CD4-positive, alpha-beta T cell treated with Interleukin-4 for 1 hour (primary cell): Measurements from ENCODE around the gene TLE2.
A peak's percentile ranks its signal among the peaks of the same experiment; 100 is the strongest.
"Not testable (repeated sequence)": the region's sequence is repeated elsewhere in the genome, so short reads cannot be mapped to it uniquely, and the experiment has no call there.

ENCODE experiments used
- DNase-seq, 2 donors: peaks; one replicate each; pipeline ENCODE4 v3.0.0-alpha.2; 2020 to 2022

The TLE2 gene

GRCh38 chr19:3012621-3013262 is 16.3 kb downstream of the TLE2 start:
- DNase-seq = no peak

- not testable (repeated sequence) for DNase-seq
These were observed 17.0 kb downstream of the TLE2 start for GRCh38 chr19:3012059-3012458.

- no peak for DNase-seq
These were observed 18.2 kb downstream of the TLE2 start for GRCh38 chr19:3010871-3011270.

- DNase-seq = no peak
These were observed 20.1 kb downstream of the TLE2 start for GRCh38 chr19:3008994-3009393.

- DNase-seq = no peak
These were observed 21.1 kb downstream of the TLE2 start for GRCh38 chr19:3007975-3008374.

- peak; percentile 27 to 29 for DNase-seq
These were observed 22.9 kb downstream of the TLE2 start for GRCh38 chr19:3006075-3006767.

- no peak for DNase-seq
These were observed 23.7 kb downstream of the TLE2 start for GRCh38 chr19:3005345-3005744.

- no peak for DNase-seq
These were observed 24.6 kb downstream of the TLE2 start for GRCh38 chr19:3004522-3004921.

GRCh38 chr19:3003046-3003445 is 26.0 kb downstream of the TLE2 start:
- DNase-seq = no peak

- no peak for DNase-seq
These were observed 27.8 kb downstream of the TLE2 start for GRCh38 chr19:3001235-3001800.

- no peak for DNase-seq
These were observed 30.4 kb downstream of the TLE2 start for GRCh38 chr19:2998642-2999041.

GRCh38 chr19:2997720-2998119 is 31.4 kb downstream of the TLE2 start:
- no peak for DNase-seq

- DNase-seq = no peak
These were observed 34.4 kb downstream of the TLE2 start for GRCh38 chr19:2994588-2995131.

GRCh38 chr19:2993579-2993978 is 35.5 kb downstream of the TLE2 start:
- DNase-seq = no peak

- DNase-seq = no peak
These were observed 36.1 kb downstream of the TLE2 start for GRCh38 chr19:2992958-2993357.

- not testable (repeated sequence) for DNase-seq
These were observed 36.7 kb downstream of the TLE2 start for GRCh38 chr19:2992333-2992732.

- no peak for DNase-seq
These were observed 39.7 kb downstream of the TLE2 start for GRCh38 chr19:2989236-2989946.

GRCh38 chr19:2988568-2988967 is 40.5 kb downstream of the TLE2 start:
- no peak for DNase-seq

GRCh38 chr19:2987797-2988196 is 41.3 kb downstream of the TLE2 start:
- DNase-seq = no peak

- DNase-seq = no peak
These were observed 42.0 kb downstream of the TLE2 start for GRCh38 chr19:2986951-2987524.

- DNase-seq = no peak
These were observed 44.9 kb downstream of the TLE2 start for GRCh38 chr19:2984215-2984528.

GRCh38 chr19:2983351-2984214 is 45.5 kb downstream of the TLE2 start:
- DNase-seq = no peak
